BE2C (cell line): ENCODE data around the gene CYB561D2.
A peak's percentile ranks its signal among the peaks of the same experiment; 100 is the strongest.

Experiments
- DNase-seq: peaks from one replicate; pipeline ENCODE4 v3.0.0-alpha.2; 2020
- H3K27me3 ChIP-seq: fragments of 250-450 bp; sonication (Bioruptor Pico); 2 replicates; pipeline ENCODE4 v1.5.1; 2020; ENCODE audit warnings: mild to moderate bottlenecking
- H3K36me3 ChIP-seq: fragments of 250-450 bp; sonication (Bioruptor Pico); 2 replicates; pipeline ENCODE4 v1.5.1; 2020; ENCODE audit warnings: mild to moderate bottlenecking
- H3K4me1 ChIP-seq: fragments of 250-450 bp; sonication (Bioruptor Pico); 2 replicates; pipeline ENCODE4 v1.5.1; 2020
- H3K4me3 ChIP-seq: 2 replicates; pipeline ENCODE4 v1.5.1; 2011; ENCODE audit warnings: low read depth, low read length
- H3K9me3 ChIP-seq: fragments of 250-450 bp; sonication (Bioruptor Pico); 2 replicates; pipeline ENCODE4 v1.5.1; 2020
- TF ChIP-seq, protein P1 (sequence below): IDR thresholded peaks from 2 replicates; pipeline ENCODE4 v1.5.1; 2012; ENCODE audit warnings: mild to moderate bottlenecking, low read depth, low read length

Gene CYB561D2

DNA sequence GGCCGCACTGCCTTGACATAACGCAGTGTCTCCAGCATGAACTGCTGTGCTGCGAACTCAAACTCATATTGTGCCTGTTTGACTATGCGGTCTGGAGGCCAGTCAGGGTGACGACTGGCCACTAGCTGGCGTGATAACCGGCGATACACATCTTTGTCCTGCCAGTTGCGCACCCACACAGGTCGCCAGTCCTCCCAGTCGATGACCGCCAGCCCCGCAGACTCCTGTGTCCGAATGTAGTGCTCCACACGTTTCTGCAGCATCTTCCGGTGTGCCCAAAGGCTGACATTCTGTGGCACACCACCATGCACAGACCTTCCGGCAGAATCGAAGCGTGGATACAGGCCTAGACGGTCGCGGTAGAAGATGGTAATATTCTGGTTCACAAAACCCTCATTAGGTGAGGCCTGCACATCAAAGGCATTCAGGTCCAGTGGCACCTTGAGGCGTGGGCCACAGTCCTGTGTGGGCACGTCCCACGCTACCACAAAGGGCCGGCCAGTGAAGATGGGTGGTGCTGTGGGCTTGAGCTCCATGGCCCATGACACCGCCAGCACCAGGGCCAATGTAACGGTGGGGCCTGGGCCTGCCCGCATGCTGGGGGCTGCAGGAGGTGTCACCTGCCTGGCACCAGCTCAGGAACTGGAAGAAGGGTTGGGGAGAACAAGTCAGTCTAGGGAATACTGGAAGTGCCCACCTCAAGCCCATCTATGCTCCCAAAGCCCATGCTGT is 30.6 kb upstream of the CYB561D2 start:
- Histone ChIP-seq H3K36me3 (peaks cover 17% of the 10 kb centered on the region), H3K9me3 (no peaks in the 10 kb centered on the region), H3K4me3 (peak overlapping the region; percentile 65), H3K4me1 (peaks cover 3% of the 10 kb centered on the region), H3K27me3 (no peaks in the 10 kb centered on the region)
- DNase-seq: no peak
- TF ChIP-seq, protein P1, sequence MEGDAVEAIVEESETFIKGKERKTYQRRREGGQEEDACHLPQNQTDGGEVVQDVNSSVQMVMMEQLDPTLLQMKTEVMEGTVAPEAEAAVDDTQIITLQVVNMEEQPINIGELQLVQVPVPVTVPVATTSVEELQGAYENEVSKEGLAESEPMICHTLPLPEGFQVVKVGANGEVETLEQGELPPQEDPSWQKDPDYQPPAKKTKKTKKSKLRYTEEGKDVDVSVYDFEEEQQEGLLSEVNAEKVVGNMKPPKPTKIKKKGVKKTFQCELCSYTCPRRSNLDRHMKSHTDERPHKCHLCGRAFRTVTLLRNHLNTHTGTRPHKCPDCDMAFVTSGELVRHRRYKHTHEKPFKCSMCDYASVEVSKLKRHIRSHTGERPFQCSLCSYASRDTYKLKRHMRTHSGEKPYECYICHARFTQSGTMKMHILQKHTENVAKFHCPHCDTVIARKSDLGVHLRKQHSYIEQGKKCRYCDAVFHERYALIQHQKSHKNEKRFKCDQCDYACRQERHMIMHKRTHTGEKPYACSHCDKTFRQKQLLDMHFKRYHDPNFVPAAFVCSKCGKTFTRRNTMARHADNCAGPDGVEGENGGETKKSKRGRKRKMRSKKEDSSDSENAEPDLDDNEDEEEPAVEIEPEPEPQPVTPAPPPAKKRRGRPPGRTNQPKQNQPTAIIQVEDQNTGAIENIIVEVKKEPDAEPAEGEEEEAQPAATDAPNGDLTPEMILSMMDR: no peak

DNA sequence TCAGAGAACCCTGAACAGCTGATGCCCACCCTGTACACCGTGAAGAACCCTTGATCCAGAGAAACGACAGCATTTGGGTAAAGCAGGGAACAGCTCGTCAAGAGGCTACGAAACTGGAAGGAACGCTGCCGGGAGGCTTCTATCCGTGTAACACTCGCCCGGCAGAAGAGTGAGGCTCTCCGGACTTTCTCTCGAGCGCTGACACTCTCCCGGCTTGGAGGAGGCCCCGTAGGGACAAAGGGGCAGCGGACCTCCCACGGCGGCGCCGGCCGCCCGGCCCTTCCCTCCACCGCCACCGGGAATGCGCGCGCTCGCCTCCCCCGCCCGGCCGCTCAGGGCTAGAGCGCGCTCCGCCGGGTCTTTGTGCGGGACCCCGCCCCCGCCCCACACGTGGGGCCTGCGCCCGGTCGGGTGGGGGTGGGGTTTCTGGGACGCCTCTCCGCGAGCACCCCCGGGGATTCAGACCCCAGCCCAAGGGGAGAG is 29.8 kb upstream of the CYB561D2 start:
- TF ChIP-seq, protein P1: no peak
- peak; percentile 72 for DNase-seq
- Histone ChIP-seq H3K27me3 (no peaks in the 10 kb centered on the region), H3K9me3 (no peaks in the 10 kb centered on the region), H3K36me3 (peaks cover 17% of the 10 kb centered on the region), H3K4me3 (peak overlapping the region; percentile 65), H3K4me1 (peaks cover 3% of the 10 kb centered on the region)

DNA sequence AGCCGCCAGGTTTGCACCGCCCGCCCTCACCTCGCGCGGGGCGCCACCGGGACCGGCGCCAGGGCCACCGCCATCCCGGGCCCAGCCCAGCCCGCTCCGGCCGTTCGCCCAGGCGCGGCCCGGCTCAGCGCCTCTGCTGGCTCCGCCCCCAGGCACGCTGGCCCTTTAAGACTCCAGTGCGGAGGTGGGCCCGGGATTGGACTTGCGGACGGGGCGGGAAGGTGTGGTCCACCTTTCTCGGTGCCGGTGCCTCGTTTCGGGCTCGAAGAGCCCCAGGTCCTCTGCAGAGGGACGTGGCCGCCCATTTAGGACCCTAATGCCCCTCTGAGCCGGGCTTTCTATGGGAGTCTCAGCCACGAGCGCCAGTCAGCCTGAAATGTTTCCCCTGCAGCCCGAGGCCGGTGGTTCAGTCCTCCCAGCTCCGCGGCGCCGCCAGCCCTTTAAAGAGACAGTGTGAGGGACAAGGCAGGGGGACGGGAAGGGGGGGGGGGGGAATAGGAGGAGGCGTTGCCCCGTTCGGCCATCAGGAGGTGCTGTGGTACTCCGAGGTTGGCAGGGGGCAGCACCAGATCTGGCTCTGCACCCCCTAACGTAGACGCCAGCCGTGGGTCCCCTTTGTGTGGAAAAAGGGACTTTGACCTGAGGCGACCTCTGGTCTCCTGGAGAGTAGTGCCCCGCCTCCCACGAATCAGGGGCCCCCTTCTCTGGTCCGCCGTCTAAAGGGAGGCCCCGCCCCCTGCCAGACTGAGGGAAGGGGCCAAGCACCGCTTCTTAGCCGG is 29.1 kb upstream of the CYB561D2 start:
- H3K4me1 ChIP-seq: peaks cover 3% of the 10 kb centered on the region
- no peaks in the 10 kb centered on the region for H3K9me3 ChIP-seq
- TF ChIP-seq, protein P1: peak; percentile 36
- peak; percentile 85 for DNase-seq
- peak overlapping the region; percentile 65 for H3K4me3 ChIP-seq
- H3K36me3 ChIP-seq: peaks cover 17% of the 10 kb centered on the region
- no peaks in the 10 kb centered on the region for H3K27me3 ChIP-seq

DNA sequence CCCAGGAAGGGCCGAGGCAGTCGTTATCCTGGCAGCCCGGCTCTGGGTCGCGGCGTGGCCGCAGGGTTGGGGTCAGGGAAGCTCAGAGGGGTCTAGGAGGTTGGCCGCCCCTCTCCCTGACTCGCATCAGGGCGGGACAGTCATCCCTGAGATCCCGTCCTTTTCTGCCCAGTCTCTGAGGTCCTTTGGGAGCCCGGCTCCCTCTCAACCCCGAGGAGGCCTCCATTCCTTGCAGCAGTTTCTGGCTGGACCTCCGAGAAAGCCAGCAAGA is 28.6 kb upstream of the CYB561D2 start:
- Histone ChIP-seq H3K4me3 (peak overlapping the region; percentile 21; the same call in 1 of the 2 replicates), H3K4me1 (peaks cover 3% of the 10 kb centered on the region), H3K27me3 (no peaks in the 10 kb centered on the region), H3K36me3 (peaks cover 17% of the 10 kb centered on the region), H3K9me3 (no peaks in the 10 kb centered on the region)
- TF ChIP-seq, protein P1: no peak
- no peak for DNase-seq

DNA sequence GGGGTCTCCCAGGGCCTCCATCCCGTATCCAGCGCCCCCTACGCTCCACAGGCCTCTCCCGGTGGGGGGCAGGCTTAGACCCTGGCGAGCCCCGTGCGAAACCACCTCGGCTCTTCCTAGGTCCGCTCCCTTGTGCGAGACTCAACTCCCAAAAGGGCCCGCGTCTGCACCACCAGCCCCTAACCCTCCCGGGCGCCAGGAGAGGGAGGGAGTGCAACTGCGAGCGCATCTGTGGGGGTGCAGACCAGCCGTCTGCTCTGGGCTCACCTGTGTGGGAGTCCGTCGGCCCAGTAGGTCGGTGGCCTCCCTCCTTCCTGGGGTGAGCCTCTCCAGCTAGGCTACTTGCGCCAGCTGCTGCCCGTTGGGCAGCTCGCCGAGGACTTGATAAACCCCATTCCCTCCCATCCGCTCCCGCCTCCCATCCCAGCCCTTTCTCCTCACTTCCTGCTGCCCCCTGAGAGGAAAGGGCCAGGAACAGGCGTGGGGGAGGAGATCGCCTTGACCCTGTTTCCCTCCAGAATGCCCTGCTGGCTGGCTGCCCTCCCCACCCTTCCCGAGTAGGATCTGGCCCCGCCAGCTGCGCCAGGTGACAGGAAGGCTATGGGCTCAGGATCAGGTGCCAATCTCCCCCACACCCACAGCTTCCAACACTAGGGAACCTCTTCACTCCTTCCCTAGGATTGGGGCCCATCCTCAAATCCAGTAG is 28.1 kb upstream of the CYB561D2 start, which contains the start of gene HYAL2:
Gene HYAL2, minus strand, starts transcription at position 360 of the 706 bp plus-strand sequence. CDS start 2,256 bp downstream, outside the sequence.
- Histone ChIP-seq H3K36me3 (peaks cover 17% of the 10 kb centered on the region), H3K4me1 (peaks cover 3% of the 10 kb centered on the region), H3K9me3 (no peaks in the 10 kb centered on the region), H3K4me3 (peak within 1 kb of the TSS; percentile 65), H3K27me3 (no peaks in the 10 kb centered on the region)
- TF ChIP-seq, protein P1: no peak
- no peak for DNase-seq
